HG03442 (cell line): ENCODE data around the gene OBI1.

Source experiments
- ATAC-seq: cut with Tn5 transposase; IDR thresholded peaks from one replicate; pipeline ENCODE4 v1.9.1; 2021; ENCODE audit warnings: mild to moderate bottlenecking, moderate library complexity; ENCODE audit not compliant: unreplicated experiment

The OBI1 gene

GRCh38 chr13:78604782-78605611, 54.0 kb downstream of the OBI1 start:
- no peak for ATAC-seq

- ATAC-seq = peak; percentile 81
Measured at GRCh38 chr13:78603240-78603957, 55.6 kb downstream of the OBI1 start, which contains the start of gene POU4F1. TSS of gene POU4F1 (minus strand) at chr13:78603552. CDS start at chr13:78603326, 226 bp downstream.

GRCh38 chr13:78602561-78603239, 56.3 kb downstream of the OBI1 start:
- ATAC-seq = peak; percentile 15

GRCh38 chr13:78601874-78602560, 56.9 kb downstream of the OBI1 start:
- no peak for ATAC-seq

GRCh38 chr13:78601124-78601873, 57.7 kb downstream of the OBI1 start:
- no peak for ATAC-seq

GRCh38 chr13:78600280-78600883, 58.6 kb downstream of the OBI1 start:
- no peak for ATAC-seq

- ATAC-seq = no peak
Measured at GRCh38 chr13:78599645-78600279, 59.2 kb downstream of the OBI1 start.

GRCh38 chr13:78598966-78599644, 59.9 kb downstream of the OBI1 start:
- no peak for ATAC-seq

GRCh38 chr13:78598116-78598781, 60.7 kb downstream of the OBI1 start:
- ATAC-seq = no peak

- no peak for ATAC-seq
Measured at GRCh38 chr13:78597602-78597932, 61.4 kb downstream of the OBI1 start.

- ATAC-seq = no peak
Measured at GRCh38 chr13:78596736-78597601, 62.0 kb downstream of the OBI1 start.

- ATAC-seq = no peak
Measured at GRCh38 chr13:78596399-78596735, 62.6 kb downstream of the OBI1 start.

GRCh38 chr13:78595495-78596398, 63.2 kb downstream of the OBI1 start:
- ATAC-seq = no peak

- ATAC-seq = no peak
Measured at GRCh38 chr13:78594456-78594975, 64.4 kb downstream of the OBI1 start.

GRCh38 chr13:78593652-78594455, 65.1 kb downstream of the OBI1 start:
- no peak for ATAC-seq
